Measurements from ENCODE around the gene ARHGEF17. TPM values are rescaled to one million over a fixed set of nuclear protein-coding genes. Genes with fewer than 3 reads are reported as not detected.
A peak's percentile ranks its signal among the peaks of the same experiment; 100 is the strongest.

The ARHGEF17 gene
- total RNA-seq, 1 donor from 2014 or later, result 19.3 TPM

GRCh38 chr11:73361953-73362776 is 54.1 kb downstream of the ARHGEF17 start:
- Histone ChIP-seq H3K27ac (ENCODE audit: low read depth, low read length) (no peak overlapping the region), H3K4me1 (ENCODE audit: control insufficient read depth in 3 of 3, insufficient read depth in 3 of 3, low read length in 3 of 3) (peaks cover 16 to 23% (median 21%) of the 10 kb centered on the region in 3 donors), H3K4me3 (ENCODE audit: low read length in 3 of 3) (no peak overlapping the region), H3K9me3 (ENCODE audit: control insufficient read depth in 3 of 3, low read length in 3 of 3) (no peaks in the 10 kb centered on the region), H3K27me3 (ENCODE audit: control insufficient read depth in 3 of 3, insufficient read depth in 3 of 3, low read length in 3 of 3) (no peaks in the 10 kb centered on the region), H3K9ac (ENCODE audit: low read depth in 1 of 3, low read length in 3 of 3) (no peak overlapping the region), H3K36me3 (ENCODE audit: control insufficient read depth in 3 of 3, insufficient read depth in 3 of 3, low read length in 3 of 3) (peaks cover 9 to 45% (median 27%) of the 10 kb centered on the region in 3 donors)

DNA sequence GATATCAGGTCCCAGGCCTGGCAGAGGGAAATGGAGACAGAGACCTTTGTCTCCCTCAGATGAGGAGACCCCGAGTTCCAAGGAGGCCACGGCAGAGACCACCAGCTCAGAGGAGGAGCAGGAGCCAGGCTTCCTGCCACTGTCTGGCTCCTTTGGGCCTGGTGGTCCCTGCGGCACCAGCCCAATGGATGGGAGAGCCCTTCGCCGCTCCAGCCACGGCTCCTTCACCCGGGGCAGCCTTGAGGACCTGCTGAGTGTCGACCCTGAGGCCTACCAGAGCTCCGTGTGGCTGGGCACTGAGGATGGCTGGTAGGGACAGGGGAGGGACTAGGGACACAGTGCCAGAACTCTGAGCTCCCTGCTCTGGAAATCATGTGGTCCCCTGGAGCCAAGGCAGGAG is 55.1 kb downstream of the ARHGEF17 start:
- H3K27ac ChIP-seq (ENCODE audit: low read depth, low read length), result no peak overlapping the region
- H3K36me3 ChIP-seq (ENCODE audit: control insufficient read depth in 3 of 3, insufficient read depth in 3 of 3, low read length in 3 of 3), result peaks cover 9 to 41% (median 27%) of the 10 kb centered on the region in 3 donors
- H3K9ac ChIP-seq (ENCODE audit: low read depth in 1 of 3, low read length in 3 of 3), result no peak overlapping the region
- peaks cover 16 to 23% (median 21%) of the 10 kb centered on the region in 3 donors for H3K4me1 ChIP-seq (ENCODE audit: control insufficient read depth in 3 of 3, insufficient read depth in 3 of 3, low read length in 3 of 3)
- H3K4me3 ChIP-seq (ENCODE audit: low read length in 3 of 3), result no peak overlapping the region
- no peaks in the 10 kb centered on the region for H3K27me3 ChIP-seq (ENCODE audit: control insufficient read depth in 3 of 3, insufficient read depth in 3 of 3, low read length in 3 of 3)
- no peaks in the 10 kb centered on the region for H3K9me3 ChIP-seq (ENCODE audit: control insufficient read depth in 3 of 3, low read length in 3 of 3)

DNA sequence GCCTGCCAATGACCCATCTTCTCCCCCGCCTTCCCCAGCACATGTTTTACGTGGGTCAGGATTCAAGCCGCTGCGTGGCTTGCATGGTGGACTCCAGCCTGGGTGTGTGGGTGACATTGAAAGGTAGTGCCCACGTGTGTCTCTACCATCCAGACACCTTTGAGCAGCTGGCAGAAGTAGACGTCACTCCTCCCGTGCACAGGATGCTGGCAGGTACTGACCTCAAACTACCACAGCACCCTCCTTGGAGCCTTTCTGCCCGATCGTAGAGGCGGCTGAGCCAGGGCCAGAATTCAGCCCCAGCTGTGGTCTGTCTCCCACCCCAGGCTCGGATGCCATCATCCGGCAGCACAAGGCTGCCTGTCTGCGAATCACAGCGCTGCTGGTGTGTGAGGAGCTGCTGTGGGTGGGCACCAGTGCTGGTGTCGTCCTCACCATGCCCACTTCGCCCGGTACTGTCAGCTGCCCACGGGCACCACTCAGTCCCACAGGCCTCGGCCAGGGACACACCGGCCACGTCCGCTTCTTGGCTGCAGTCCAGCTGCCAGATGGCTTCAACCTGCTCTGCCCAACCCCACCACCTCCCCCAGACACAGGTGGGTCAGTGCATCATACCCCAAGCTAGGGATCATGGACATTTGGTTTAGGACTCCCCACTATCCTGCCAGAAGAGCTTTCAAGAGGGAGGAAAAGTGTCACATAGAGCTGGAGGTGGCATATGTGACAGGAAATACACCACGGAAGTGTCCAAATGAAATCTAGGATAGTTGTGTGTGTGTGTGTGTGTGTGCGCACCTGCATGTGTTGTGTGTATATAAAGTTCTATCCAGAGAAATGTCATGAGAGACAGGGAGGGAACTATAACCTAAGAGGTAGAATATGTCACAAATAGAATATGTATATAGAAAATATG is 57.5 kb downstream of the ARHGEF17 start:
- Histone ChIP-seq H3K27ac (ENCODE audit: low read depth, low read length) (no peak overlapping the region), H3K27me3 (ENCODE audit: control insufficient read depth in 3 of 3, insufficient read depth in 3 of 3, low read length in 3 of 3) (no peaks in the 10 kb centered on the region), H3K36me3 (ENCODE audit: control insufficient read depth in 3 of 3, insufficient read depth in 3 of 3, low read length in 3 of 3) (peaks cover 9 to 40% (median 25%) of the 10 kb centered on the region in 3 donors), H3K4me3 (ENCODE audit: low read length in 3 of 3) (no peak overlapping the region), H3K9me3 (ENCODE audit: control insufficient read depth in 3 of 3, low read length in 3 of 3) (no peaks in the 10 kb centered on the region), H3K4me1 (ENCODE audit: control insufficient read depth in 3 of 3, insufficient read depth in 3 of 3, low read length in 3 of 3) (peaks cover 0 to 3% (median under 1%) of the 10 kb centered on the region in 3 donors), H3K9ac (ENCODE audit: low read depth in 1 of 3, low read length in 3 of 3) (peak overlapping the region in 1 of 3 donors; percentile 2)

DNA sequence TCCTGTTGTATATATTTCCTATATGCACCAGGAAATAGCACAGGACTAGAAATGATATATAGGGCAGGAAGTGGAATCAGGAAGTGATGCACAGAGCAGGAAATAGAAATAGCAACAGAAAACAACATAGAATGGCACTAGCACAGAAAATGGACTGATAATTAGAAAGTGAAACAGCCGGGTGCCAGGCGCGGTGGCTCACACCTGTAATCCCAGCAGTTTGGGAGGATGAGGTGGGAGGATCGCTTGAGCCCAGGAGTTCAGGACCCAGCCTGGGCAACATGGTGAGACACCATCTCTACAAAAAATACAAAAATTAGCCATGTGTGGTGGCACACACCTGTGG is 58.2 kb downstream of the ARHGEF17 start:
- peaks cover 0 to 2% (median 0%) of the 10 kb centered on the region in 3 donors for H3K4me1 ChIP-seq (ENCODE audit: control insufficient read depth in 3 of 3, insufficient read depth in 3 of 3, low read length in 3 of 3)
- H3K27ac ChIP-seq (ENCODE audit: low read depth, low read length), result no peak overlapping the region
- H3K36me3 ChIP-seq (ENCODE audit: control insufficient read depth in 3 of 3, insufficient read depth in 3 of 3, low read length in 3 of 3), result peaks cover 9 to 38% (median 24%) of the 10 kb centered on the region in 3 donors

GRCh38 chr11:73366953-73367352 is 58.9 kb downstream of the ARHGEF17 start:
- Histone ChIP-seq H3K9ac (ENCODE audit: low read depth in 1 of 3, low read length in 3 of 3) (no peak overlapping the region), H3K27ac (ENCODE audit: low read depth, low read length) (no peak overlapping the region), H3K4me3 (ENCODE audit: low read length in 3 of 3) (no peak overlapping the region), H3K36me3 (ENCODE audit: control insufficient read depth in 3 of 3, insufficient read depth in 3 of 3, low read length in 3 of 3) (peaks cover 9 to 36% (median 20%) of the 10 kb centered on the region in 3 donors), H3K4me1 (ENCODE audit: control insufficient read depth in 3 of 3, insufficient read depth in 3 of 3, low read length in 3 of 3) (peaks cover under 1 to 3% (median under 1%) of the 10 kb centered on the region in 3 donors), H3K9me3 (ENCODE audit: control insufficient read depth in 3 of 3, low read length in 3 of 3) (no peaks in the 10 kb centered on the region), H3K27me3 (ENCODE audit: control insufficient read depth in 3 of 3, insufficient read depth in 3 of 3, low read length in 3 of 3) (no peaks in the 10 kb centered on the region)

More for the DNA sequence above, 58.2 kb downstream of the ARHGEF17 start:
- H3K9me3 ChIP-seq (ENCODE audit: control insufficient read depth in 3 of 3, low read length in 3 of 3), result no peaks in the 10 kb centered on the region
- no peak overlapping the region for H3K9ac ChIP-seq (ENCODE audit: low read depth in 1 of 3, low read length in 3 of 3)
- H3K4me3 ChIP-seq (ENCODE audit: low read length in 3 of 3), result no peak overlapping the region
- H3K27me3 ChIP-seq (ENCODE audit: control insufficient read depth in 3 of 3, insufficient read depth in 3 of 3, low read length in 3 of 3), result no peaks in the 10 kb centered on the region

- Histone ChIP-seq H3K4me1 (ENCODE audit: control insufficient read depth in 3 of 3, insufficient read depth in 3 of 3, low read length in 3 of 3) (peaks cover 6 to 9% (median 7%) of the 10 kb centered on the region in 3 donors), H3K9me3 (ENCODE audit: control insufficient read depth in 3 of 3, low read length in 3 of 3) (no peaks in the 10 kb centered on the region), H3K27ac (ENCODE audit: low read depth, low read length) (no peak overlapping the region), H3K4me3 (ENCODE audit: low read length in 3 of 3) (no peak overlapping the region), H3K36me3 (ENCODE audit: control insufficient read depth in 3 of 3, insufficient read depth in 3 of 3, low read length in 3 of 3) (peaks cover 9 to 34% (median 20%) of the 10 kb centered on the region in 3 donors), H3K27me3 (ENCODE audit: control insufficient read depth in 3 of 3, insufficient read depth in 3 of 3, low read length in 3 of 3) (no peaks in the 10 kb centered on the region), H3K9ac (ENCODE audit: low read depth in 1 of 3, low read length in 3 of 3) (no peak overlapping the region)
Observed at GRCh38 chr11:73367482-73368024, 59.5 kb downstream of the ARHGEF17 start.

GRCh38 chr11:73372375-73372993 is 64.4 kb downstream of the ARHGEF17 start:
- Histone ChIP-seq H3K4me3 (ENCODE audit: low read length in 3 of 3) (no peak overlapping the region), H3K9me3 (ENCODE audit: control insufficient read depth in 3 of 3, low read length in 3 of 3) (no peaks in the 10 kb centered on the region), H3K9ac (ENCODE audit: low read depth in 1 of 3, low read length in 3 of 3) (peak overlapping the region in 1 of 3 donors; percentile 55), H3K4me1 (ENCODE audit: control insufficient read depth in 3 of 3, insufficient read depth in 3 of 3, low read length in 3 of 3) (peaks cover 18 to 27% (median 19%) of the 10 kb centered on the region in 3 donors), H3K27me3 (ENCODE audit: control insufficient read depth in 3 of 3, insufficient read depth in 3 of 3, low read length in 3 of 3) (no peaks in the 10 kb centered on the region), H3K27ac (ENCODE audit: low read depth, low read length) (no peak overlapping the region), H3K36me3 (ENCODE audit: control insufficient read depth in 3 of 3, insufficient read depth in 3 of 3, low read length in 3 of 3) (no peaks in the 10 kb centered on the region)

GRCh38 chr11:73374151-73374550 is 66.1 kb downstream of the ARHGEF17 start:
- Histone ChIP-seq H3K4me1 (ENCODE audit: control insufficient read depth in 3 of 3, insufficient read depth in 3 of 3, low read length in 3 of 3) (peaks cover 30 to 42% (median 35%) of the 10 kb centered on the region in 3 donors), H3K27me3 (ENCODE audit: control insufficient read depth in 3 of 3, insufficient read depth in 3 of 3, low read length in 3 of 3) (no peaks in the 10 kb centered on the region), H3K9me3 (ENCODE audit: control insufficient read depth in 3 of 3, low read length in 3 of 3) (no peaks in the 10 kb centered on the region), H3K27ac (ENCODE audit: low read depth, low read length) (no peak overlapping the region), H3K9ac (ENCODE audit: low read depth in 1 of 3, low read length in 3 of 3) (no peak overlapping the region), H3K36me3 (ENCODE audit: control insufficient read depth in 3 of 3, insufficient read depth in 3 of 3, low read length in 3 of 3) (no peaks in the 10 kb centered on the region), H3K4me3 (ENCODE audit: low read length in 3 of 3) (no peak overlapping the region)

GRCh38 chr11:73375830-73376159 is 67.7 kb downstream of the ARHGEF17 start:
- Histone ChIP-seq H3K9me3 (ENCODE audit: control insufficient read depth in 3 of 3, low read length in 3 of 3) (no peaks in the 10 kb centered on the region), H3K4me3 (ENCODE audit: low read length in 3 of 3) (peak overlapping the region in 1 of 3 donors; percentile 52), H3K9ac (ENCODE audit: low read depth in 1 of 3, low read length in 3 of 3) (peak overlapping the region; percentile 1 to 93 (median 2))

More at GRCh38 chr11:73375830-73376159, 67.7 kb downstream of the ARHGEF17 start:
- Histone ChIP-seq H3K27me3 (ENCODE audit: control insufficient read depth in 3 of 3, insufficient read depth in 3 of 3, low read length in 3 of 3) (no peaks in the 10 kb centered on the region), H3K27ac (ENCODE audit: low read depth, low read length) (peak overlapping the region; percentile 87), H3K36me3 (ENCODE audit: control insufficient read depth in 3 of 3, insufficient read depth in 3 of 3, low read length in 3 of 3) (no peaks in the 10 kb centered on the region), H3K4me1 (ENCODE audit: control insufficient read depth in 3 of 3, insufficient read depth in 3 of 3, low read length in 3 of 3) (peaks cover 46 to 58% (median 51%) of the 10 kb centered on the region in 3 donors)

All from skeletal muscle tissue (tissue), 4 donors.